Fibroblast of peridontal ligament (primary cell): Measurements from ENCODE around the gene PRTN3.
A peak's percentile ranks its signal among the peaks of the same experiment; 100 is the strongest.
"Not testable (repeated sequence)": the region's sequence is repeated elsewhere in the genome, so short reads cannot be mapped to it uniquely, and the experiment has no call there.

Experiments
- DNase-seq: peaks from one replicate; pipeline ENCODE4 v3.0.0-alpha.2; 2010; ENCODE audit errors: extremely low read depth

PRTN3 gene

DNA sequence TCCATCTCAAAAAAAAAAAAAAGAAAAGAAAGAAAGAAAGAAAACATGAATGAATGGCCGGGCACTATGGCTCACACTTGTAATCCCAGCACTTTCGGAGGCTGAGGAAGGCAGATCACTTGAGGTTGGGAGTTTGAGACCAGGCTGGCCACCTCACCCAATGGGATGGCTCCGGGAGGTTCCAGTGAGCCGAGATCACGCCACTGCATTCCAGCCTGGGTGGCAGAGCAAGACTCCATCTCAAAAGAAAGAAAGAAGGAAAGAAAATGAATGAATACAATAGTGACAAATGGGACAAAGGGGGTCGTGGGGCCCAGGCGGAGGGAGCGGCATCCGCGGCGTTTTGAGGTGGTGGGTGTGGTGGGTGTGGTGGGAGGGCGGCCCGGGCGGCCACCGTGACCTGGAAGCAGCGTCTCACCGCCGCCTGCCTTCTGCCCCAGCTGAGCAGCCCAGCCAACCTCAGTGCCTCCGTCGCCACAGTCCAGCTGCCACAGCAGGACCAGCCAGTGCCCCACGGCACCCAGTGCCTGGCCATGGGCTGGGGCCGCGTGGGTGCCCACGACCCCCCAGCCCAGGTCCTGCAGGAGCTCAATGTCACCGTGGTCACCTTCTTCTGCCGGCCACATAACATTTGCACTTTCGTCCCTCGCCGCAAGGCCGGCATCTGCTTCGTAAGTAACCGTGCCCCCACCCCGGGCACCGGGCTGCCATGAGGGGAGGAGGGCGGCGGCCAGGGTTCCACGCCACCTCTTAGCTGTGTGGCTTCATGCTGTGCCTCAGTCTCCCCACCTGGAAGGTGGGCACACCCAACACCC lies 5.1 kb downstream of the PRTN3 start:
- no peak for DNase-seq

GRCh38 chr19:848386-848921 lies 7.7 kb downstream of the PRTN3 start:
- no peak for DNase-seq

GRCh38 chr19:849195-849594 lies 8.4 kb downstream of the PRTN3 start:
- not testable (repeated sequence) for DNase-seq

DNA sequence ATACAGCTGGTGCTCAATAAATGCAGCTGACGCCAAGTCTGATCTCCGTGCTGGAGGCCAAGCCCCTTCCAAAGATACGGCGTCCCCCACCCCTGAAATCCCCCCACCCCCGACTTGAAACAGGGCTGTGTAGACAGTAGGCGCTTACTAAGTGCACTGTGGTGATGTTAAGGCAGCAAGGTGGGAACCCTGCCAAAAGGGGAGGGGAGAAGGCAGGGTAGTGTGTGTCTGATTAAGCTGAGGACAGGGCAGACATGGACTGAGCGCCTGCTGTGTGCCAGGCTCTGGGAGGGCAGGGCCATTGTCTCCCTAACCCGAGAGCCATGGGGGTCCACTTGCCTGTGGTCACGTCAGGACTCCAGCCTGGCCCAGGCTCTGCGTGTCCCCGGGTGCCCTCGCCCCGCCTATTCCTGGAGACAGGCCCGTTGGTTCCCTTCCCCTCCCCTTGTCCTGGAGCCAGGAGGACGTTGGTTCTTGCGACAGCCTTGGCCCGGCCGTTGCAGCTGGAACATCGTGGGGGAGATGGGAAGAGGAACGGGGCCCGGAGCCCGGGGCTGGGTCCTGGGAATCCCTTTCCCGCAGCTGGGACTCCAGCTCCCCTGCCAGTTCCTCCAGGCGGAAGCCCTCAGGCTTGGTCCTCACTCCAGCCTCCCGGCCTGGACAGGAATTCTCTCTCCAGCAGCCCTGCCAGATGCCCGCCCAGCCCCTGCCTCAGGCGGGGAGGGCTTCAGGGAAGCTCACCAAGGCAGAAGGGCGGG lies 9.6 kb downstream of the PRTN3 start:
- DNase-seq, result peak; percentile 95

DNA sequence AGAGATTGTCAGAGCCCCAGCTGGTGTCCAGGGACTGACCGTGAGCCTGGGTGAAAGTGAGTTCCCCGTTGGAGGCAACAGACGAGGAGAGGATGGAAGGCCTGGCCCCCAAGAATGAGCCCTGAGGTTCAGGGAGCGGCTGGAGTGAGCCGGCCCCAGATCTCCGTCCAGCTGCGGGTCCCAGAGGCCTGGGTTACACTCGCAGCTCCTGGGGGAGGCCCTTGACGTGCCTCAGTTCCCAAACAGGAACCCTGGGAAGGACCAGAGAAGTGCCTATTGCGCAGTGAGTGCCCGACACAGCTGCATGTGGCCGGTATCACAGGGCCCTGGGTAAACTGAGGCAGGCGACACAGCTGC lies 10.2 kb downstream of the PRTN3 start:
- DNase-seq, result no peak

- no peak for DNase-seq
Measured at GRCh38 chr19:852136-853013, 11.6 kb downstream of the PRTN3 start, which contains the start of gene ELANE. Gene ELANE, plus strand, starts transcription at chr19:852303. Its CDS starts 26 bp downstream, at chr19:852329.

DNA sequence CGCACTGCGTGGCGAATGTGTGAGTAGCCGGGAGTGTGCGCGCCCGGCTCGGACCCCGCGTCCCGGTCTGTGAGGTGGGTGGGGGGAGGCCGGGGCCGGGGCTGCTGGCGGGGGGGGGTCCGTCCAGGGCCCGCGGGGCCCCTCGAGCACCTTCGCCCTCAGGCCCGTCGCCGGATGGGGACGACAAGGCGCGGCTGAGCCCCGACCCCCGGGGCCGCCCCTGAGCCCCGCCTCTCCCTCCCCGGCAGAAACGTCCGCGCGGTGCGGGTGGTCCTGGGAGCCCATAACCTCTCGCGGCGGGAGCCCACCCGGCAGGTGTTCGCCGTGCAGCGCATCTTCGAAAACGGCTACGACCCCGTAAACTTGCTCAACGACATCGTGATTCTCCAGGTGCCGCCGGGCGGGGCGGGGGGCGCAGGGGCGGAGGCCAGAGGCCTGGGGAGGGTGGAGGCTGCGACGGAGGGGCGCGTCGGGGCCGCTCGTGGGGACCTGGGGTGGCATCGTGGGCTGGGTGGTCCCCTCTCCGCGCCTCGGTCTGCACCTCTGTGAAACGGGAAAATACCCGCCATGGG lies 12.3 kb downstream of the PRTN3 start:
- DNase-seq, result no peak

DNA sequence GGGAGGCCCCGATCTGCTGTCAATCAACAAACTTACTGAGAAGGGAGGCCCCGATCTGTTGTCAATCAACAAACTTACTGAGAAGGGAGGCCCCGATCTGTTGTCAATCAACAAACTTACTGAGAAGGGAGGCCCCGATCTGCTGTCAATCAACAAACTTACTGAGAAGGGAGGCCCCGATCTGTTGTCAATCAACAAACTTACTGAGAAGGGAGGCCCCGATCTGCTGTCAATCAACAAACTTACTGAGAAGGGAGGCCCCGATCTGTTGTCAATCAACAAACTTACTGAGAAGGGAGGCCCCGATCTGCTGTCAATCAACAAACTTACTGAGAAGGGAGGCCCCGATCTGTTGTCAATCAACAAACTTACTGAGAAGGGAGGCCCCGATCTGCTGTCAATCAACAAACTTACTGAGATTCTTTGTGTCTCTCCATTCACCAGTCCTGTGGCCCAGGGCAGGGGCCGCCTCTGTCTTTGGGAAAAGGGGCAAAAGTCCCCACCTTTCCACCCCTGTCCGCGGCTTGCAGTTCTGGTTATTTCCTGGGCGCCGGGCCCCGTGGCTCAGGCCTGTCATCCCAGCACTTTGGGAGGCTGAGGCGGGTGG lies 12.9 kb downstream of the PRTN3 start:
- DNase-seq, result not testable (repeated sequence)

DNA sequence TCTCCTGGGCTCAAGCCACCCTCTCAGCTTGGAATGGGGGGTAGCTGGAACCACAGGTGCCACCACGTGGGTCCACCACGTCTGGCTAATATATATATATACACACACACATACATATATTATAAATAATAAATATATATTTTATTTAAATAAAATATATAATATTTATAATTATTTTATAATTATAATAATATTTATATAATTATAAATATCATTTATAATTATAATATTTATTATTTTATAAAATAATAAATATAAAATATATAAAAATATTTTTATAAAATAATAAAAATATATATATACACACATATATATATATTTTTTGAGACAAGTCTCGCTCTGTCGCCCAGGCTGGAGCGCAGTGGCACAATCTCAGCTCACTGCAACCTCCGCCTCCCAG lies 13.8 kb downstream of the PRTN3 start:
- no peak for DNase-seq

DNA sequence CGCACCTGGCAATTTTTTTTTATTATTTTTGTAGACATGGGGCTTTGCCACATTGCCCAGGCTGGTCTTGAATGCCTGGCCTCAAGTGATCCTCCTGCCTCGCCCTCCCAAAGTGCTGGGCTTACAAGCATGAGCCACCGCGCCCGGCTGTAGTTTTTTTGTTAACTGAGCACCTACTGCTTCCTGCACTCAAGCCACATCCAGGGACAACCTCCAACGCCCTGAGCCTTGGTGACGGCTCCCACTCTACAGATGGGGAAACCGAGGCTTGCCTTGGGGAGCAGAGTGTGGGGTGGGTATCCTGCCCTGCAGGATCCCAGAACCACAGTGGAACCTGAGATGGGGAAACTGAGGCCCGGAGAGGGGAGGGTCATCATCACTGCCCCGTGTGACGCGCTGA lies 14.3 kb downstream of the PRTN3 start:
- no peak for DNase-seq

GRCh38 chr19:855566-856120 lies 14.8 kb downstream of the PRTN3 start:
- no peak for DNase-seq

DNA sequence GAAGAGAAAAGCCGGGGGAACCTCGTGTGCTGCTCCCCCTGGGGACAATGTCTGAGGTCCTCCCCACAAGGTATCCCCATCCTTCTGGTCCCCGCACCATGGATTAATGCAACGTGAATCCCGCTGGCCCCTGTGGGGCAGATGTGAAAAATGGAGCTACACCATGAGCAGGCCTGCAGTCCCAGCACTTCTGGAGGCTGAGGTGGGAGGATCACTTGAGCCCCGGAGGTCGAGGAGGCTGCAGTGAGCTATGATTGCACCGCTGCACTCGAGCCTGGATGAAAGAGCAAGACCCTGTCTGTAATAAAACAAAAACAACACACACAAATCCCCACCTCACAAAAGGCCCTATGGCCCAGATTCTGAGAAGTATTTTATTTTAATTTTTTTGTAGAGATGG lies 17.5 kb downstream of the PRTN3 start:
- no peak for DNase-seq

DNA sequence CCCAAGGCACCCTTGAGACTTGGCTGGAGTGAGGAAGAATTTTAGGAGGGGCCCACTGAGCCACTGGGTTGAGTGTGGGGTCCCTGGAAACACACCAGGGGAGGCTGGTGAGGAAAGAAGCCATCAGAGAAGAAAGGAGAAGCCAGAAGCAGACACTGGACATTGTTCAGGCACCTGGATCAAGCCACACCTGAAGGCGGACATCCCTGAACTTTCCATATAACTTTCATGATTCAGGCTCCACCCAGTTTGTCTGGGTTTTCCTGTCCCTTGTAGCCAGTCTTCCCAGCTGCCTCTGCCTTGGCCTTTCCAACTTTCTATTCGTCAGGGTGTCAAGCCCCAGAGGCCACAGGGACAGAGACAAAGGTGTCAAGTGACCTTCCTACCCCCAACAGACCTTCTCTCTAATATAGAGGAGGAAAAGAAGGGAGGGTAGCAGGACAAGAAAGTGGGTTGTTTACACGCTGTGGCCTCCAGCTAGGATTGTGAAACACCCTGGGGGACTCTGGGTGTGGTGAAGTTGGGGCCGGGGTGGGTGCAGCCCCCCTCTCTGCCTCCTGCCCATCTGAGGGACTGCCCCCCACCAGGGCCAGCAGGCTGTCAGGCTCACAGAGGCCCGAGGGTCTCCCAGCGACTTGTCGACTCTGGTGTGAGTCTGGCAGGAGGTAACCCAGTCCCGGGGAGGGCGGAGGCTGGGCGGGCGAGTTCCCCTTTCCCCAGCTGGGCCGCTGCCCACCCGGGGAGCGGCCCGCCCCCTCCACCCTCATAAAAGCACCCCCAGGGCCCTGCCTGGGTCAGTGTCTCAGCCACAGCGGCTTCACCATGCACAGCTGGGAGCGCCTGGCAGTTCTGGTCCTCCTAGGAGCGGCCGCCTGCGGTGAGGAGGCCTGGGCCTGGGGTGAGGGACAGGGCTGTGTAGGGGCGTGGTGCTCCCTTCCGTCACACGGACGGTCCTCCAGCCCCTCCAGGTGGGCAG lies 18.4 kb downstream of the PRTN3 start, which contains the start of gene CFD:
Gene CFD, plus strand, starts transcription at position 797 of the 976 bp plus-strand sequence. Its CDS starts 26 bp downstream, at position 823.
- DNase-seq, result no peak

GRCh38 chr19:861141-861755 lies 20.4 kb downstream of the PRTN3 start:
- DNase-seq, result no peak

DNA sequence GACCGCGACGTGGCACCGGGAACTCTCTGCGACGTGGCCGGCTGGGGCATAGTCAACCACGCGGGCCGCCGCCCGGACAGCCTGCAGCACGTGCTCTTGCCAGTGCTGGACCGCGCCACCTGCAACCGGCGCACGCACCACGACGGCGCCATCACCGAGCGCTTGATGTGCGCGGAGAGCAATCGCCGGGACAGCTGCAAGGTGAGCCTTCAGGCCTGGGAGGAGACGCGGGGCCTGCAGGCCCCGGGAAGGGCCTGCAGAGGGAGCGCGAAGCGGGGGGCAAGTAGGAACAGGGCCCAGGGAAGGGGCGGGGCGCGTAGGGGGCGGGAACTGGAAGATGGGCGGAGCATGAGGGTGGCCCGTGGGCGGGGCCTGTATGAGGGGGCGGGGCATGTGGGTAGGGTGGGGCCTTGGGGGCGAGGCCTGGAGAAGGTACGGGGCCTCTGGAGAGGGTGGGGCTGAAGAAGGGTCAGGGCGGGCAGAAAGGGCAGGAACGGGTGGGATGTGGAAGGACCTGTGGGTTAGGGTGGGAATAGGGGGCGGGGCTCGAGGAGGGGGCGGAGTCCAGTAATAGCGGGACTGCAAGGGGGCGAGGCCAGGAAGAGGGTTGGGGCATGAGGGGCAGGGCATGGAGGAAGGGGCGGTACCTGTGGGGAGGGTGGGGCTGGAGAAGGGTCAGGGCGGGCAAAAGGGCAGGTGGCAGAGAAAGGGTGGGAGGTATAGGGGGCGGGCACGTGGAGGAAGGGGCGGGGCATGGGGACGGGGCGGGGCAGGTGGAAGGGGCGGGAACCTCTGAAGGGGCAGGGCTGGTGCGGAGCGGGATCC lies 21.2 kb downstream of the PRTN3 start:
- DNase-seq, result no peak

- DNase-seq, result peak; percentile 30
Measured at GRCh38 chr19:862581-863314, 21.9 kb downstream of the PRTN3 start.

- DNase-seq, result no peak
Measured at GRCh38 chr19:863315-863620, 22.5 kb downstream of the PRTN3 start.
